GM18498 (cell line): Measurements from ENCODE around the gene LIPK.
"Not testable (repeated sequence)": the region's sequence is repeated elsewhere in the genome, so short reads cannot be mapped to it uniquely, and the experiment has no call there.

Experiments
- ATAC-seq: cut with Tn5 transposase; IDR thresholded peaks from one replicate; pipeline ENCODE4 v1.9.1; 2021; ENCODE audit warnings: mild to moderate bottlenecking, moderate library complexity; ENCODE audit not compliant: unreplicated experiment

The LIPK gene

GRCh38 chr10:88715517-88715916 is 9.5 kb downstream of the LIPK start:
- no peak for ATAC-seq

DNA sequence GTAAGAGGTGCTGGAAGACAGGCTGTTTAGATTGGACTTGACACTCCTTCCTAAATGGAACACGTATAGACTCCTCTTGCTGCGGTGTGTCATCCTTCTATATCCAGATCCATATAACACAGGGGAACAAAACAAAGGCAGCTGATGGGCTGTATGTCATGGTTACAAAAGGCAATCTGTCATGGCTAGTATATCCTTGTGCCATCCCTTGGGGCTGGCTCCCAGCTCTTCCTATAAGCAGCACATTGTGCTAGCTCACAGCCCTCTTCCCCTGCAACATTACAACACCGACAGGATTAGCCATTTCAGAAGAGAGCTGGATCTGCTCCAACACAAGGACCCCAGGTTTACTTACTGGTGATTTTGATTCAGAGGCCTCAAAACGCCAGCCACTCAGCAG is 15.3 kb downstream of the LIPK start:
- ATAC-seq, result no peak

DNA sequence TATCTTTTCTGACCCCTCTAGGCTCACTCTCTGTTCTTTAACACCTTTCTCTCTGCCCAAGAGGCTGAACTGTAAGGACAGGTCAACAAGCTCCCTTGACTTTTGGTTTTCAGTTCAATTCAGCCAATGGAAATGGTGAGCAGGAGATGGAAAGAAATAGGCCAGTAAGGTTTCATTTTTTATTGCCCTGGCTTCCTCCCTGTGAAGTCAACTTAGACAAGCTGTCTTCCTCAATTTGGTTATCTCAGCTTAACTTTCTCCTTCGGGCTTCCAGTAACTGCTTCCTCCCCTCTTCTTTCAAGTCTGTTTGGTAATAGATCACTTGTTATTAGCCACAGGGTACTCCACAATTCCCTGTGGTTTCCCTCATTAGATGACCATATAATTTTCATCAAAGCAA is 19.7 kb downstream of the LIPK start:
- ATAC-seq, result peak; percentile 60

- no peak for ATAC-seq
These were observed 22.2 kb downstream of the LIPK start for GRCh38 chr10:88728107-88728763.

GRCh38 chr10:88730864-88731263 is 24.8 kb downstream of the LIPK start:
- no peak for ATAC-seq

DNA sequence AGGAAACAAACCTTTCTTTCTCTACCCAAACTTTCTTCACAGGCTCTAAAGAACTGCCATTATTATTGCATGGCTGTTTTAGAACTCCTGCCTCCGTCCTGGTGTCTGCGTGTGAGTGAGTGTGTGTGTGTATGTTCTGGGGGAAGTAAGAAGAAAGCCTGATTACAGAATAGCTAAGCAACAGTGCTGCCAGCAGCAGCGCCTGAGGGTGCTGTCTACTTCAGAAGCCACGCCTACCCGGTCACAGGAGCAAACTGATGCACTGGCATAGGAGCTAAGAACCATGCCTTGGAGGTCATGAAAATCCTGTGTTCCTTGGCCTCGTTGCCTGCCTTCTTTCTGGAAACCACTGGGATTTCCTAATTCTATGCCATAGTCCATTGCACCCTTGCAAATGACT is 25.2 kb downstream of the LIPK start:
- no peak for ATAC-seq

- peak; percentile 44 for ATAC-seq
These were observed 27.2 kb downstream of the LIPK start for GRCh38 chr10:88733215-88733614.

GRCh38 chr10:88735661-88736060 is 29.6 kb downstream of the LIPK start:
- ATAC-seq, result no peak

- ATAC-seq, result not testable (repeated sequence)
These were observed 35.9 kb downstream of the LIPK start for GRCh38 chr10:88741921-88742320.

GRCh38 chr10:88742448-88742847 is 36.4 kb downstream of the LIPK start:
- no peak for ATAC-seq

GRCh38 chr10:88744002-88744401 is 38.0 kb downstream of the LIPK start:
- no peak for ATAC-seq

DNA sequence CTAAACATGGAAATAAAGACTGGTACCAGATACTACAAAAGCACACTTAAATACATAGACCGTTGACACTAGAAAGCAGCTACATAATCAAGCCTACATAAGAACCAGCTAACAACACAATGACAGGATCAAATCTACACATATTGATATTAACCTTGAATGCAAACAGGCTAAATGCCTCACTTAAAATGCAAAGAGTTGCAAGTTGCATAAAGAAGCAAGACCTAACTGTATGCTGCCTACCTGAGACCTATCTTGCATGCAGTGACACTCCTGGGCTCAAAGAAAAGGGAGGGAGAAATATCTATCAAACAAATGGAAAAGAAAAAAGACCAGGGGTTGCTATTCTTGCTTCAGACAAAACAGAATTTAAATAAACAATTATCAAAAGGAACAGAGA is 39.6 kb downstream of the LIPK start:
- ATAC-seq, result no peak

GRCh38 chr10:88754287-88754686 is 48.2 kb downstream of the LIPK start:
- no peak for ATAC-seq

DNA sequence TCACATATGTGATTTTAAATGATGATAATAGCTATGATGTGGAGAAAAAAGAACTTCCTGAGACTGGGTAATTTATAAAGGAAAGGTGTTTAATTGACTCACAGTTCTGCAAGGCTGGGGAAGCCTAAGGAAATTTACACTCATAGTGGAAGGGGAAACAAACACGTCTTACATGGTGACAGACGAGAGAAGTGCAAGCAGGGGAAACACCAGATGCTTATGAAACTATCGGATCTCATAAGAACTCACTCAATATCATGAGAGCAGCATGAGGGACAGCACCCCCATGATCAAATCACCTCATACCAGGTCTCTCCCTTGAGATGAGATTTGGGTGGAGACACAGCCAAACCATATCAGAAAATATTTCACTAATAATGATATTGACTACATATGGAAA is 49.7 kb downstream of the LIPK start:
- ATAC-seq, result no peak

- no peak for ATAC-seq
These were observed 50.6 kb downstream of the LIPK start for GRCh38 chr10:88756660-88757059.

GRCh38 chr10:88759366-88760101 is 53.5 kb downstream of the LIPK start, which contains the start of gene LIPN:
Gene LIPN (plus strand): TSS chr10:88760020. CDS start chr10:88761406, 1,386 bp downstream.
- no peak for ATAC-seq

DNA sequence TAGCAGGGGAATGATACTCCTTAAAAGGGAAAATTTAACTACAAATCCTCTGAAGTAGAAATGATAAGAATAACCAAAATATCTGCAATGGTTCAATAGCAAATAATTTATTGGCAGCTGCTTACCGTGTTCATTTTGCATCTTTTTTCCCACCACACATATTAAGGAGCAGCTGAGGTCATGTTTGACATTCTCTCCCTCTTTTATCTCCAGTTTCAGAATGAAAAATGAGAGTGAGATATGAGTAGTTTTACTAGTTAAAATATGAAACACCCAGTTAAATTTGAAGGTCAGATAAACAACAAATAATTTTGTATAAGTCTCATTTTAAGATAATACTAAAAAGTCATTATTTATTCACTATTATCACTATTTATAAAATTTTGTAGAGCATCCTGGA is 56.9 kb downstream of the LIPK start:
- no peak for ATAC-seq

GRCh38 chr10:88763441-88763840 is 57.4 kb downstream of the LIPK start:
- ATAC-seq, result no peak

- no peak for ATAC-seq
These were observed 58.1 kb downstream of the LIPK start for GRCh38 chr10:88764110-88764509.

DNA sequence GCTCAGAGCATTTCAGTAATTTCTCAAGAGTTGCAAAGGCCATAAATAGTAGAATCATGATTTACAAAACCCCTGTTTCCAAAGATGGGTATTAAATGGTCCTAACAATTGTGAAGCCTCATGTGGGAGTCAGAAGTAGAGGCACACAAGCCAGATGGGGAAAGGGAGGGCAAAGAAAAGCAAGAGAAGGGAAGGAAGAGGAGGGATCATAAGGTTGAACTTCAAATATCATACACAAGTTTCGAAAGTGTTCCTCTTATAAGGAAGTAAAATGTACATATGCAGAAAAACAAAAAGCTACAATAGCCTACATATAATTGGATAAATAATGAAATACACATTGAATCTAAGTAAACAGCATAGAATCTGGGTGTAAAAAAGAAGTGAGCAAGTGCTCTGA is 59.8 kb downstream of the LIPK start:
- ATAC-seq, result no peak

DNA sequence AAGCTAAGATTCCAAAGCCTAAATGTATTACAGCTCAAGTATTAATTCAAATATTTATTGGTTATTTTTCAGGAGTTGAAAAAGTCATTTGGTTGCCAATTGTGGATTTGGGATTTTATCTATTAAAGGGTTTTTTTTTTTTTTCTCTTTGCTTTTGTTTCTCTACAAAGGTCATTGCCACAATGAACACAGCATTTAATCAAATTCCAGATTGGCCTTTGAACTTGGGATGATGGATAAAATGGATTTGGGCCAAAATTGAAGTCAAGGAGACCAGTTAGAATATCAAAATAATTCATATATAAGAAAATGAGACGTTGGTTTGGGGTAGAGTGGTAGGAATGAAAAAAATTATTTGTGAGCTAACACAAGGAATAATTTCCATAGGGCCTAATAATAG is 63.3 kb downstream of the LIPK start:
- ATAC-seq, result no peak

DNA sequence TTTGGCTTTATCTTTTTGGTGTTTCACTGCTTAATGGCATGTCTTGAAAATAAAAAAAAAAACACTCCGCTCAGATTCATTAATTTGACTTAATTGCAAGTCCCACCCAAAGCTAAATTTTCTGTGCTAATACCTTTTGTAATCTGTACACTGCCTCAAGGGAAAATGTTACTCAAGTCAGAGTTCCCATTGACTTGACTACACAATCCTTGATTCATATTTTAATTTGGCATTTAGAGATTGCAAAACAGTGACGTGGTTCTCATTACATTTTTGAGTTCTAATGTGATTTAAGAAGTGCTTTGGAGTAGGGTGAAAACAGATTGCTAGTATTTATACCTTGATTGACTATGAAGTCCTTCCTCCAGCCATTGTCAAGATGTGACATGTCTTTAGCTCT is 75.2 kb downstream of the LIPK start:
- ATAC-seq, result no peak

DNA sequence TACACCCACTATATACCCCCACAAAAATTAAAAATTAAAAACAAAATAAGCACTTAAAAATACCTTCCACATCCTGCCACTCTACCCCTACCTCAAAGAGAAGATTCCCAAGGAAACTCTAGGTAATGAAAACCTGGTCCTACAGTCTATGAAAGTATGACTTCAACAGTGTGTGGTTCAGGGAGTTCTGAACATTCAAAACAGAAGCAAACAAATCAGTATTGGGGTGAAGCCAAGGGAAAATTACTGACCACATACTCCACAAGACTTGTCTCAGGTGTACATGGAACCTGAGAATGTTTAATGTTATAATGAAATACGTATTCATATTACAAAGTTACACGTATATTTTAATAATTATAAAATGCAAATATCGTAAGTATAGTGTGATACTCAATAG is 76.2 kb downstream of the LIPK start:
- ATAC-seq, result no peak
